Measurements from ENCODE around the gene MMP14.

Gene MMP14

DNA sequence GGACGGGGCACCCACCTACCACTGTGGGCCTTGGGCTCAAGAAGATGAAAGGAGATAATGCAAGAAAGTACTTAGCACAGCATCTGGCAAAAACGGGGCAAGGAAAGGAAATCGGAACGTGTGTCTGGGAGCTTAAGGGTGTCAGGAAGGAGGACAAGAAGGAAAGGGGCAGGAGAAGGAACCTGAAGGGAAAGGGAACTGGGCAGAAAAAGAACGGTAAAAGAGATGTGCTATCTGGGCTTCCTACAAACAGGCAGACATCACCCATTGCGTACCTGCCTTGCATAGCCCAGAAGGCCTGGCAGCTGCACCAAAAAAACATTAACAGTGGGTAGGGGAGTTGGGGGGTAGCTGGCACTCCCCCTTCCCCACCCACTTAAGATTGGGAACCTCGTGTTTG lies 45.7 kb downstream of the MMP14 start:
- TF ChIP-seq GABPA (IDR thresholded peaks at IDR 0.05; ENCODE audit: low read depth) = no peak
- no peak for TF ChIP-seq POLR2AphosphoS5 (IDR thresholded peaks at IDR 0.05; ENCODE audit: low read depth)
- TF ChIP-seq REST (IDR thresholded peaks at IDR 0.05; ENCODE audit: insufficient replicate concordance, low read depth) = no peak
- no peak for TF ChIP-seq CTCF (IDR thresholded peaks at IDR 0.05; ENCODE audit: insufficient read depth, low read length)
- TF ChIP-seq SPI1 (IDR thresholded peaks at IDR 0.05; ENCODE audit: borderline replicate concordance, low read depth) = no peak
- DNase-seq (ENCODE audit: low read depth in 1 of 2, low spot score in 1 of 2) = no peak
- H3K4me3 ChIP-seq (replicated peaks; ENCODE audit: insufficient read depth, low read length) = no peak overlapping the region
- H3K27me3 ChIP-seq (ENCODE audit: insufficient read depth, poor library complexity, severe bottlenecking) = peaks cover 5% of the 10 kb centered on the region
- no peak overlapping the region for H3K27ac ChIP-seq (replicated peaks)

GRCh38 chr14:22882529-22883172 lies 46.3 kb downstream of the MMP14 start:
- no peak for DNase-seq (ENCODE audit: low read depth in 1 of 2, low spot score in 1 of 2)
- Histone ChIP-seq H3K27ac (replicated peaks) (no peak overlapping the region), H3K4me3 (replicated peaks; ENCODE audit: insufficient read depth, low read length) (no peak overlapping the region), H3K27me3 (ENCODE audit: insufficient read depth, poor library complexity, severe bottlenecking) (peaks cover 5% of the 10 kb centered on the region)
- TF ChIP-seq REST (IDR thresholded peaks at IDR 0.05; ENCODE audit: insufficient replicate concordance, low read depth) (no peak), POLR2AphosphoS5 (IDR thresholded peaks at IDR 0.05; ENCODE audit: low read depth) (no peak), SPI1 (IDR thresholded peaks at IDR 0.05; ENCODE audit: borderline replicate concordance, low read depth) (no peak), GABPA (IDR thresholded peaks at IDR 0.05; ENCODE audit: low read depth) (no peak), CTCF (IDR thresholded peaks at IDR 0.05; ENCODE audit: insufficient read depth, low read length) (no peak)

GRCh38 chr14:22883173-22883976 lies 47.0 kb downstream of the MMP14 start, which contains the start of gene REM2:
Gene REM2, plus strand, starts transcription at chr14:22883222. Its CDS starts 66 bp downstream, at chr14:22883288.
- no peak within 1 kb of the TSS for H3K27ac ChIP-seq (replicated peaks)
- TF ChIP-seq REST (IDR thresholded peaks at IDR 0.05; ENCODE audit: insufficient replicate concordance, low read depth) (no peak), SPI1 (IDR thresholded peaks at IDR 0.05; ENCODE audit: borderline replicate concordance, low read depth) (no peak), POLR2AphosphoS5 (IDR thresholded peaks at IDR 0.05; ENCODE audit: low read depth) (no peak), CTCF (IDR thresholded peaks at IDR 0.05; ENCODE audit: insufficient read depth, low read length) (no peak), GABPA (IDR thresholded peaks at IDR 0.05; ENCODE audit: low read depth) (no peak)
- DNase-seq (ENCODE audit: low read depth in 1 of 2, low spot score in 1 of 2) = no peak
- peaks cover 5% of the 10 kb centered on the region for H3K27me3 ChIP-seq (ENCODE audit: insufficient read depth, poor library complexity, severe bottlenecking)
- H3K4me3 ChIP-seq (replicated peaks; ENCODE audit: insufficient read depth, low read length) = no peak within 1 kb of the TSS

All from HL-60 (cell line).